ENCODE measurements around the gene RIOX2.

GRCh38 chr3:97990624-97991292, 18.5 kb upstream of the RIOX2 start:
- TF ChIP-seq CTCF (IDR thresholded peaks at IDR 0.05) (no peak), POLR2A (IDR thresholded peaks at IDR 0.05) (no peak)

Measured in gastroesophageal sphincter (tissue), 3 donors.